Left lung (tissue), 10 donors: ENCODE measurements around the gene RIMBP3C. TPM values are rescaled to one million over a fixed set of nuclear protein-coding genes. Genes with fewer than 3 reads are reported as not detected.
"Not testable (repeated sequence)": the region's sequence is repeated elsewhere in the genome, so short reads cannot be mapped to it uniquely, and the experiment has no call there.

Source experiments
- ATAC-seq: fragments of 200-7000 bp; cut with Tn5 transposase; one replicate; pipeline ENCODE4 v1.9.1; 2020; ENCODE audit warnings: moderate library complexity
- DNase-seq, 4 donors: peaks; one replicate each; pipeline ENCODE4 v3.0.0-alpha.2; 2013 to 2020
- H3K27ac ChIP-seq, 2 donors: fragments of 200-600 bp; sonication (generic) in 1 of 2; one replicate each; pipeline versions ENCODE4 v1.5.0 to v1.8.0; 2020 to 2021
- H3K27me3 ChIP-seq, 2 donors: fragments of 200-600 bp; sonication (generic) in 1 of 2; one replicate each; pipeline versions ENCODE4 v1.5.0 to v1.8.0; 2020 to 2021
- H3K36me3 ChIP-seq, 2 donors: fragments of 200-600 bp; sonication (generic) in 1 of 2; one replicate each; pipeline versions ENCODE4 v1.5.0 to v1.8.0; 2020 to 2021
- H3K4me1 ChIP-seq, 2 donors: fragments of 200-600 bp; one replicate each; pipeline ENCODE4 v1.8.0; 2021
- H3K4me3 ChIP-seq, 2 donors: fragments of 200-600 bp; sonication (generic) in 1 of 2; one replicate each; pipeline versions ENCODE4 v1.5.0 to v1.8.0; 2020 to 2021; ENCODE audit warnings: mild to moderate bottlenecking in 1 of 2
- H3K9me3 ChIP-seq, 2 donors: fragments of 200-600 bp; sonication (generic) in 1 of 2; one replicate each; pipeline versions ENCODE4 v1.5.0 to v1.8.0; 2020 to 2021
- intact Hi-C, 2 donors: fragments of 100-400 bp; cut with DNase I; formaldehyde crosslinking; loops; one replicate each; pipeline versions ENCODE4 v1.11.2 to v1.14.2; 2022
- polyA plus RNA-seq, 6 donors: library from polyadenylated mRNA; unstranded; fragments of 120-200 nt; gene quantifications; one replicate each; pipeline ENCODE4 v1.2.1, GENCODE V29; 2013; ENCODE audit not compliant: insufficient read length in 6 of 6
- total RNA-seq, 2 donors: library from RNA; stranded (reverse); fragmentation: NEBNext Ultra II Directional; extraction: Animal tissue kit (Norgen Biotek cat#: 25700); gene quantifications; one replicate each; pipeline ENCODE4 v1.2.1, GENCODE V29; 2021
- donor health status: DM: no; HTN: yes; CAD: no.
- donor health status: DM: no; HTN: no; CAD: no.

Gene RIMBP3C
- total and polyA plus RNA-seq, 8 donors, result 0.11 to 0.31 (median 0.17) TPM; not detected in 1

DNA sequence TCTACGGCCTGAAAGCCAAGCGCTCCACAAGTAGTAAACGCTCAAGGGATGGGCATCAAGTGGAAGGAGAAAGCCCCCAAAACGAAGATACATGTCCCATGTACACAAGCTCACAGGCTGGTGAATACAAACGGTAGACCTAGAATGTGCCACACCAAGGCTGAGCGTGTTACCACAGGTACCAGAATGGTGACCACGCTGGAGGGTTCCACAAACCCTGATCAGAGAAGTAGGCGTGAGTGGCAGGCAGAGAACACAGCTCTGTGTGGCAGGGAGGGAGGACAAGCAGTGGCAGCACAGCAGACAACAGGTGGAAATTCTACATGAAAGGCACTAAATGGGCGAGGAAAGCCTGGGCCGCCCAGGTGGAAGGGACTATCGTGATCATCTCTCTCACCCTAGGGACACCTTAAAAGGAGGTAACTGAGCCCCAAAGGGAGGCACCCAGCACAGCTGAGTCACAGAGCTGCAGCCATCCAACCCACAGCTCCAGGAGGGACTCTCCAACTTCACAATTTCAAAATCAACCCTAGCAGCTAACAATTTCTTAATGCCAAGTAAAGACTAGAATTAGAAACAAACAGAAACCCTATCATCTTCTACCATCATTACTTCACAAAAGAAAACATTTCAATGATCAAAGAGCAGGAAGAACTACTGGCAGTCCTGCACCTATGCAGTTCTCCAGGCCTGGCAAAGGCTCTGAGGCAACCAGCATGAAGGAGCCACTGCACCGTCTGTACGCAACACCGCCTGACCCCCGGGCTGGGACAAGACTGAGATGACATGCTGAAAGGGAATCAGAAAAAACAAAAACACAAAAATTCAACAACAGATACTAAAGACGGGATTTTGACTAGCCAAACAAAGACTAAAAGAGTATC lies 51.4 kb downstream of the RIMBP3C start:
- H3K27ac ChIP-seq, DNase-seq, ATAC-seq, H3K9me3 ChIP-seq, H3K4me1 ChIP-seq, intact Hi-C loops, H3K36me3 ChIP-seq, H3K4me3 ChIP-seq, H3K27me3 ChIP-seq: not testable (repeated sequence)

- H3K27me3 ChIP-seq, ATAC-seq, DNase-seq, H3K9me3 ChIP-seq, H3K4me1 ChIP-seq, H3K36me3 ChIP-seq, H3K4me3 ChIP-seq, intact Hi-C loops, H3K27ac ChIP-seq: not testable (repeated sequence)
Observed at GRCh38 chr22:21498489-21498888, 52.8 kb downstream of the RIMBP3C start.

GRCh38 chr22:21497984-21498383 lies 53.3 kb downstream of the RIMBP3C start:
- DNase-seq, H3K27me3 ChIP-seq, H3K27ac ChIP-seq, H3K4me3 ChIP-seq, intact Hi-C loops, H3K9me3 ChIP-seq, H3K4me1 ChIP-seq, H3K36me3 ChIP-seq: not testable (repeated sequence)
- ATAC-seq, result peak; percentile 71

Other genes starting within 250 kb of the RIMBP3C start
- under 1 TPM; 0.10 to 0.32 TPM for gene RIMBP3B, start 167.7 kb downstream of the RIMBP3C start, total RNA-seq
- under 1 TPM in 2 of 6 donors, not detected in 4; 0.06 to 0.16 TPM for gene RIMBP3B, start 167.7 kb downstream of the RIMBP3C start, polyA plus RNA-seq
- 1 to 10 TPM; 3.4 to 4.1 TPM for gene HIC2, start 134.1 kb downstream of the RIMBP3C start, total RNA-seq
- 1 to 10 TPM; 6.2 to 9.1 (median 8.4) TPM for gene HIC2, start 134.1 kb downstream of the RIMBP3C start, polyA plus RNA-seq
- gene TMEM191C, start 84.1 kb downstream of the RIMBP3C start, total RNA-seq, result 1 to 10 TPM; 1.6 to 1.8 TPM
- 1 to 10 TPM; 1.3 to 2.5 (median 1.8) TPM for gene TMEM191C, start 84.1 kb downstream of the RIMBP3C start, polyA plus RNA-seq
- gene UBE2L3, start 16.3 kb upstream of the RIMBP3C start, total RNA-seq, result 10 to 100 TPM; 51.9 to 52.8 TPM
- 10 to 100 TPM; 43.3 to 55.7 (median 45.8) TPM for gene UBE2L3, start 16.3 kb upstream of the RIMBP3C start, polyA plus RNA-seq
- 10 to 100 TPM; 13.1 to 17.2 TPM for gene YDJC, start 78.6 kb upstream of the RIMBP3C start, total RNA-seq
- 10 to 100 TPM in 3 of 6 donors, 1 to 10 TPM in 3; 6.2 to 11.3 (median 9.7) TPM for gene YDJC, start 78.6 kb upstream of the RIMBP3C start, polyA plus RNA-seq
- 1 to 10 TPM in 1 of 2 donors, under 1 TPM in 1; 0.26 to 1.1 TPM for gene CCDC116, start 81.3 kb upstream of the RIMBP3C start, total RNA-seq
- gene CCDC116, start 81.3 kb upstream of the RIMBP3C start, polyA plus RNA-seq, result 1 to 10 TPM in 1 of 6 donors, under 1 TPM in 5; 0.61 to 1.0 (median 0.85) TPM
- 10 to 100 TPM; 47.2 to 82.1 TPM for gene SDF2L1, start 90.8 kb upstream of the RIMBP3C start, total RNA-seq
- gene SDF2L1, start 90.8 kb upstream of the RIMBP3C start, polyA plus RNA-seq, result 10 to 100 TPM; 11.9 to 23.5 (median 15.4) TPM
- 10 to 100 TPM; 34.1 to 38.0 TPM for gene PPIL2, start 114.6 kb upstream of the RIMBP3C start, total RNA-seq
- gene PPIL2, start 114.6 kb upstream of the RIMBP3C start, polyA plus RNA-seq, result 10 to 100 TPM; 33.3 to 46.7 (median 35.7) TPM
- gene YPEL1, start 184.3 kb upstream of the RIMBP3C start, total RNA-seq, result 1 to 10 TPM; 2.4 to 6.9 TPM
- gene YPEL1, start 184.3 kb upstream of the RIMBP3C start, polyA plus RNA-seq, result 10 to 100 TPM; 16.2 to 20.9 (median 19.3) TPM